Measurements from ENCODE around the gene LEP. TPM values are rescaled to one million over a fixed set of nuclear protein-coding genes. Genes with fewer than 3 reads are reported as not detected.

LEP gene
- total RNA-seq, 1 experiment from 2014 or later = not detected

GRCh38 chr7:128255271-128255670 lies 14.2 kb downstream of the LEP start:
- H3T11ph ChIP-seq (ENCODE audit: low read length) = no peak overlapping the region
- H2BK120ac ChIP-seq (ENCODE audit: low read depth, low read length, poor library complexity, severe bottlenecking) = no peak overlapping the region
- no peak overlapping the region for H4K91ac ChIP-seq (ENCODE audit: insufficient read length, low read depth, low read length)
- no CpG with 5 or more reads among the region's 2 CpGs for WGBS (ENCODE audit: extremely low coverage, insufficient read length, low lambda C conversion rate)
- no peak overlapping the region for H4K5ac ChIP-seq (ENCODE audit: insufficient read length, low read depth, low read length)
- H3K79me2 ChIP-seq (ENCODE audit: insufficient read depth, low read length) = no peaks in the 10 kb centered on the region
- no peaks in the 10 kb centered on the region for H3K9me3 ChIP-seq (ENCODE audit: control insufficient read depth, low read depth, low read length)
- H3K27ac Mint-ChIP-seq = no peak overlapping the region; a peak in 1 of 7 replicates
- peaks cover 0 to 11% (median 9%) of the 10 kb centered on the region in 3 experiments; a peak in 5 of 7 replicates for H3K36me3 Mint-ChIP-seq (ENCODE audit: insufficient read depth in 1 of 3, low read depth in 3 of 3)
- no peaks in the 10 kb centered on the region for H4K20me1 ChIP-seq (ENCODE audit: control insufficient read depth, insufficient read depth, insufficient read length)
- H2BK5ac ChIP-seq (ENCODE audit: insufficient read length, low read length) = no peak overlapping the region
- no peak overlapping the region for H3K18ac ChIP-seq (ENCODE audit: insufficient read length, low read depth, low read length)
- no peak overlapping the region for H2BK15ac ChIP-seq (ENCODE audit: low read depth, low read length)
- no peaks in the 10 kb centered on the region for H3K27me3 ChIP-seq (ENCODE audit: insufficient read depth, low read length)
- H3K4ac ChIP-seq (ENCODE audit: low read depth, low read length) = no peak overlapping the region
- H3K23ac ChIP-seq (ENCODE audit: insufficient read length, low read depth, low read length) = no peak overlapping the region
- no peak overlapping the region for H3K14ac ChIP-seq (ENCODE audit: insufficient read depth, low read length)
- no peaks in the 10 kb centered on the region for H3K23me2 ChIP-seq (ENCODE audit: insufficient read length, low read depth, low read length, poor library complexity, severe bottlenecking)
- no peak overlapping the region for H2AK5ac ChIP-seq (ENCODE audit: insufficient read length, low read length)
- H2AFZ ChIP-seq (ENCODE audit: low read length) = no peak overlapping the region
- peaks cover 10% of the 10 kb centered on the region for H3K27me3 Mint-ChIP-seq (ENCODE audit: low read depth)
- no peak for DNase-seq
- no peak overlapping the region for H3K27ac ChIP-seq (ENCODE audit: insufficient read length, low read depth, low read length)
- no peak overlapping the region for H2BK20ac ChIP-seq (ENCODE audit: low read depth, low read length, poor library complexity, severe bottlenecking)
- peaks cover 18 to 19% of the 10 kb centered on the region in 2 experiments for H3K4me1 Mint-ChIP-seq
- no peak overlapping the region for H3K4me2 ChIP-seq (ENCODE audit: insufficient read depth, insufficient read length, low read length)
- peaks cover 0 to 3% of the 10 kb centered on the region in 2 experiments; a peak in 3 of 5 replicates for H3K9me3 Mint-ChIP-seq
- H3K56ac ChIP-seq (ENCODE audit: insufficient read length, low read depth, low read length) = no peak overlapping the region
- no peak for TF ChIP-seq CTCF (conservative IDR thresholded peaks at IDR 0.05)
- H2BK12ac ChIP-seq (ENCODE audit: insufficient read length, low read depth, low read length) = no peak overlapping the region
- H3K4me3 Mint-ChIP-seq = no peak overlapping the region
- no peaks in the 10 kb centered on the region; the same call in 1 of the 2 replicates for H3K4me1 ChIP-seq (ENCODE audit: insufficient read depth, low read length)
- no peak overlapping the region for H4K8ac ChIP-seq (replicated peaks; ENCODE audit: insufficient read length, low read depth, low read length)
- H3K79me1 ChIP-seq (ENCODE audit: insufficient read depth, low read depth, low read length, poor library complexity, severe bottlenecking) = no peaks in the 10 kb centered on the region
- no peak overlapping the region for H3K9ac ChIP-seq (ENCODE audit: extremely low read depth, insufficient read length, low read length)

Measured in H9 (cell line).